Measurements from ENCODE around the gene CADPS.

CADPS gene

DNA sequence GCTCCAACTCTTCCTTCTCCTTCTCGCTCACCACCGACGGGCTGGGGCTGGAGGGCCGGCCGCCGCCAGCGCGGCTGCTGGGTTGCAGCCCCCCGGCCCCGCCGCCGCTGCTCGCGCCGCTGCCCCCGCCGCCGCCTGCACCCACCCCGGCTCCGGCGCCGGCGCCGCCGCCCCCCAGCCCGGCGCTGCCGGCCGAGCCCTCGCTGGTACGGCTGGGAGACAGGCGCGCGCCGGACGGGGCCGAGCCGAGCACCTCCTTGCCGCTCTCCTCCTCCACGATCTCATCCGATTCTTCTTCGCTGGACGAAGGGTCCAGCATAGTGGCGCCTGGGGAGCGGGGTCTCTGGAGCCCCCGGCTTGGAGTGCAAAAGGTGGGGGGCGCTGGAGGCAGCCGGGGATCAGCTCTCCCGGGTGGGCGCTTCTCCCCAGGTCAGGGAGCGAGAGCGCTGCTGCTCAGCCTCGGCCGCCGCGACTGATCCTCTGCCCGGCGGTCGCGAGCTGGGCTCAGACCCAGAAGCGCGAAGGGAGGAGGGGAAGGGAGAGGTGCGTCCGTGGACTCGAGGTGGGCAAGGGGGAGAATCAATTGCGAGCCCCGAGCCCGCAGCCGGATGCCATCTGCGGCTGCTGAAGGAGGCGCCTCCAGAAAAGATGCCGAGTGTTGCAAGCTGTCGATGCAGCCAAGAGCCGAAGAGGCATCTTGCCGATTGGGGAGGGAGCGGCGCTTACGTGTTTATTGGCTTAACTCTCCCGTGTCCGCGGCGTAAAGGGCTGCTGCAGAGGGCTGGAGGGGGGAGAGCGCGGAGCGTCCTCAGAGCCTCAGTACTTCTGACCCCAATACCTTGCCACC is at the start of gene CADPS:
CADPS (minus strand) TSS at position 706 of the 847 bp plus-strand sequence; CDS start at position 319, 387 bp downstream.
- no peak for DNase-seq

DNA sequence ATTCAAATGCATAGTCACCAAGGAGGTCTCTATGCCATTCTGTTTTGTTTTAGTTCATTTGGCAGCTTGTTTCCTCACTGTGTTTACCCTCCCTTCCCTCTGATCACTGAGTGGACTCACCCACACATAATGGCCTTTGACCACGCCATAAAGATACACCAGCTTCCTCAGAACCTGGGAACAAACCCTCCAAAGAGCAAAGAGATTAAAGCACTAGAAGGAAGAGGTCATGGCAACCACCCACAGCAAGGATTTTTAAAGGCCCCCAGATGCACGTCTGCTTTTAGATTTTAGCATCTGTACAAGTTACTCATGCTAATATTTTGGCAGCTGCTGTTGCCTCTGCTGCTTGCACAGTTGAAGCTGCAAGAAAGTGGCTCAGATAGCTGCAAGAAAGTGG is 47.9 kb upstream of the CADPS start:
- no peak for DNase-seq

DNA sequence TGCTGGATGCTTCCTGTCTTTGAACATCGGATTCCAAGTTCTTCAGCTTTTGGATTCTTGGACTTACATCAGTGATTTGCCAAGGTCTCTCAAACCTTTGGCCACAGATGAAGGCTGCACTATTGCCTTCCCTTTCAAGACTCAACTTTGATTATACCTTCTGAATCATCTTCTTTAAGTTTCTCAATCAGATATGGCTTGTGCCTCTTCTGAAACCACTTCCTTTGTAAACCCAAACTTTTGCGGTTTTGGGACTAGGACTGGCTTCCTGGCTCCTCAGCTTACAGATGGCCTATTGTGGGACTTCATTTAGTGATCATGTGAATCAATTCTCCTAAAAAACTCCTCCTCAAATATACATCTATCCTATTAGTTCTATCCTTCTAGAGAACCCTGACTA is 47.1 kb upstream of the CADPS start:
- DNase-seq = no peak

DNA sequence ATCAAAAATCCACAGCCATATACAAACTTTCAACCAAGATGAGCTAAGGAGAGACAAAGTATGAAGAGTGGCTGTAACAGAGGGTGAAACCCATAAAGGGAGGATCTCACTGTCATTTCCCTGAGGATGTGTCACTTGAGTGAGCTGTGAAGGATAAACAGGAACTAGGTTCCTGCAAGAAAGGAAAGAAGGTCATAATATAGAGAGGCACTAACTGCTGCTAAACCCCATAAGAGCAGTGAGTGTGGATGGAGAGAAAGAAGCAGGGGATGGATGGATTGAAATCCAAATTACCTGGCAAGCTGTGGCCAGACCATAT is 45.2 kb upstream of the CADPS start:
- DNase-seq = no peak

DNA sequence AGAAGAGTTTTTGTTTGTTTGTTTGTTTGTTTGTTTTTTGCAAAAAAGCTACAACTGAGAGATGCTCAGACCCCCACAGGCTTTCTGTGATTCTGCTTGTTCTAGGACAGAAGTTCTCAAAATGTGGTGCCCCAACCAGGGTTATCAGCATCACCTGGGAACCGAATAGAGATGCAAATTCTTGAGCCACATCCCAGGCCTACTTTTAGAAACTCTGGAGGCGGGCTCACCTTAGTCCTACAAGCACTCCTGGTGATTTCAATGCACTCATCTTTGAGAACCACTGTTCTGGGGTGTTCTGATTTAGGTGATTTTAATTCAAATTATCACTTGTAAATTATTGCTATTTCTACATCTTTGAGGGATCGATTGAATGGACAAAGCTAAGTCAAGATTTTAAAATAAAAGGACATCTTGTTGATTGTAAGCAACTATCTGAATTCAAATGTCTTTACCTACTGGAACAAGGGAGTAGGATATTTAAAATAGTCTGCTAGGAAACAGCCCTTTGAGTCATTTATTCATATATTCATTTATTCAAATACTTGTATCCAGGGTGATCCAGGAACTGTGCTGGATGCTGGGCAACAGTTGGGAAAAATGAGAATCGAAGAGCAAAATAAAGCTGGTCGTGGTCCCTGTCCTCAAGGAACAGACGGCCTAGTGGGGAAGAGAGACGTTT is 44.7 kb upstream of the CADPS start:
- DNase-seq = no peak

DNA sequence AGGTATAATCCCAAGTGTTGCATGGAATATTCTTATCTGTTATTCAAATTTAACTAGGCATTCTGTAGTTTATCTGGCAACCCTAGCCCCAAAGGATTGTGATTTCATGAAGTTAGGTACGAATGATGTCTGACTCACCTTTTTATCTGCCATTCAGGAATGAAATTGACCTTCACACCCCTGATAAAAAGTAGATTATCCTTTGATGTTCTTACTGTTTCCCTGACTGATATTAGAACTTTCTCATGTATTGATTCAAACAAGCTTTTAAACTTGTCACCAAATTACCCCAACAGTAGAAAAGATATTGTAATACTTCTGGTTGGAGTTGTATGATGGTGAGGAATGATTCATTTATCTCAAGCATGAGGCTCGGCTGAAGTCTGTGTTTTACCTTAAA is 43.6 kb upstream of the CADPS start:
- DNase-seq = no peak

DNA sequence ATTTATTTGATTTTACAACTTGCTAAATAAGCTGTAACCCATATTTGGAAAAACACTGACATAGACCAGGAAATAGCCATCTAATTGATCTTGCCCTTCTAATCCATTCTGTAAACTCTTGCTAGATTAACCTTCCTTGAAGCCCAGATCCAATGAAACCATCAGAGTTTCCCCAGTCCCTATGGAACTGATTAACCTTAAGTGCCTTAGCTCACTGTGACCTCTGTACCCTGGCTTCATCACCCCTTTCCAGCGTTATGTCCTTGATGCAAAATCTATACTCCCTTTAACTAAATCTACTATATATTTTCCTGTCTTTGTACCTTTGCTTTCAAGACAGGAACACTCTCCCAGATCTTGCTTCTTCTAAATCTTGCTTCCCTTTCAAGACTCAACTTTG is 42.9 kb upstream of the CADPS start:
- no peak for DNase-seq

DNA sequence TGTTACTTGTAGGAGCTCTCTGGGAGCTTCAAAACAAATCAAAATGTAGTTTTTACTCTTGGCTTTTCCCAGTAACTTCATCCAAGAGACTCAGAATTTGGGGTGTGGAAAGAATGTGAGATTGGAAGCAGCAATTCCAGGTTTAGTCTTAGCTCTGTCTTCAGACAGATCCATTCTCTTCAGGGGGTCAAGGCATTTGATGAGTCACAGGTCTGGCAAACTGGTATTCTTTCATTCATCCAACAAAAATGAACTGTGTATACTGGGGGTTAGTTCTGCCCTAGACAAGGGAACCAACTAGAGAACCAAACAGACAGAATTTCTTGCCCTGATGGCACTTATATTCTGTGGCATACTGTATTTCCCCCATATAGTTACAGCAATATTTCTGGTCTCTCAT is 36.3 kb upstream of the CADPS start:
- DNase-seq = no peak

DNA sequence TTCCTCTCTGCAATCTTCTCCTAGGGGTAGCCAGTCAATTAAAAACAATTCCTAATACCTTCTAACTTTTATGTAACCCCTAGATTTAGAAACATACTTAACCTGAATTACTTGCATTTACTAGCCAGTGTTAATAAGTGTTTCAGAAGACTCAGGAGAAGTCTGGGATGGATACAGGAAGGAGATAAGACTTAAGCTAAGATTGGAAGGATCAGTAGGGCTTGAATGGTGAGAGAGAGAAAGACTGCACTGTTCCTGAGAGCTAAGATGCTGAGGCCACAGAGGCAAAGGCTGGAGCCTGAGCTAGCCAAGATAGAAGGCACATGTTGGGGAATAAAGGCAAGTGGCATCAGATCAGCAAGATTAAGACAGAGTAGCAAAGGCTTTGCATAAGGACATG is 30.1 kb upstream of the CADPS start:
- no peak for DNase-seq

DNA sequence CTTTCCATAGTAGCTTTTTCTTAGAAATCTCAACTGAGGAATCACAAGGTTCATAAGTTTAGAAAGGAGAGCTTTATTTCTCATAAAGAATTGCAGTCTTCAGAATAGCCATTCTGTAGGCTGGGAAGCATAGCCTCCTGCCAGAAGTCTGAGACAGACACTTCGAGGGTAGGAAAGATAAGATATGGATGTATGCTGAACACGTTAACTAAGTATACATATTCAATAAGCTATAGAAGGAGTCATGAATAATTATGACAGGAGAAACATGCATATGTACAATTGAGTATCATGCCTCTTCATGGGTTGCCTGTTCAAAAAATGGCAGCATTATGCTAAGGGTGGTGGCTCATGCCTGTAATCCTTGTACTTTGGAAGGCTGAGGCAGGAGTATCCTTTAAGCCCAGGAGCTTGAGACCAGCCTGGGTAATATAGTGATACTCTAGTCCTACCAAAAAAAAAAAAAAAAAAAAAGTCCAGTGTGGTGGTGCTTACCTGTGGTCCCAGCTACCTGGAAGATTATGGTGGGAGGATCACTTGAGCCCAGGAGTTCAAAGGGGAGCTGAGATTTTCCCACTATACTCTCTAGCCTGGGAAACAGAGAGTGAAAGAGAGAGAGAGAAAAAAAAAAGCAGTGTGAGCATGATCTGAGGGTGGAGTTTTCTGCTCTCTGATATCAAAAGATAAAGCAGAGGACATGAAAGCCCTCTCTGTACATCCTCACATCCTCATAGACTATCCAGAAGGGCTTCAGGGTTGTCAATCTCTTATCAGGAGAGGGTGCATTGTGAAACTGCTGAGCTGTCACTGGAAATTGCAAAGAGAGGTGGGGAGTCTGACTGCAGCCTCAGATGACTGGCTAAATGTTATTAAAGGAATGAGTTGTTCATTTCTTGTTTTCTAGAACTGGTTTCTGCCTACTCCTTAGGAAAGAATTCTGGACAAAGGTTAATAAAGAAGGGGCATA is 23.6 kb upstream of the CADPS start:
- no peak for DNase-seq

DNA sequence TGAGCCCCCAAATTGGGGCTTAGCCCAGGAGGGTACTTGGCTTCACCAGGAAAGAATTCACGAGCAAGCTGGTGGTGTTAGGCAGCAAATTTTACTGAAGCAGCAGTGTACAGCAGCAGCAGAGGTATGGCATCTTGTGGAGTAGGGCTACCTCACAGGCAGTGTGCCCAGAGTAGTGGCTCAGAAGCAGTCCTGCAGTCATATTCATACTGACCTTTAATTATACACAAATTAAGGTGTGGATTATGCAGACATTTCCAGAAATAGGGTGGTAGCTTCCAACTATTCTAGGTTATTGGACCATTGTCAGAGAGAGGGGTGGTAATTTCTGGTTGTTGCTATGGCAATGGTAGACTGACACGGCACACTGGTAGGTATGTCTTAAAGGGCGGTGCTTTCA is 20.7 kb upstream of the CADPS start:
- DNase-seq = no peak

DNA sequence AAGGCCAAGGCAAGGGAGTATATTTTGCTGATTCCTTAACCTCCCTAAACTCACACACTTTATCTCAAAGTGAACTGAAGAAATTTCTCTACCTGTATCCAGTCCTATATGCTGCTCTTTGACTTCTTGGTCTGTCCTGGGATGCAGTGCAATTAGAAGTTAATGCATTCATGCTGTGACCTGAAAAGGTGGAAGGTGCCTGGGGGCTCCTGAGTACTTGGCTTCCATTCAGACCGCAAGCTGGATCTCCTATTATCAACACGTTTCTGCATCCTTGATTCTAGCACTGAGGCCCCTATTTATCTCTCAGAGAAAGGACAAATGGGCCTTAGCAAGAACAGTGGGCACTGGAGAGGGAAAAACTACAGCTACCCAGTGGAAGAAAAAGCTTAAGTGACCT is 17.7 kb upstream of the CADPS start:
- DNase-seq = no peak

DNA sequence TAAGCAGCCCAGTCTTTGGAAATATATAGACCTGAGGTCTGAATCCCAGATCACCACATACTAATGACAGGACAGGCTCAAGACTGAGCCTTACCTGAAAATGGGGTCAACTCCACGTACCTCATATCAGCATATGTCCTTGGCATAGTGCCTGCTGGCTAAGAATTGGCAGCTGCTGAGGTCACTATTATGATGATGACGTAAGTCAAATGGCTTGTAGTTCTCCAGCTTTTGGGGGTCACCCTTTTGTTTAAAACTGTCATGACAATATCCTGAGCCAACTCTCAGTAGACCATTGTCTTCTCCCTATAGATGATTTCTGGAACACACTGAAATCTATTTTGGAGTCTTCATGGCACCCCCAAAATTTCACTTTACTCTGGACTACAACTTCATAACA is 16.8 kb upstream of the CADPS start:
- DNase-seq = no peak

DNA sequence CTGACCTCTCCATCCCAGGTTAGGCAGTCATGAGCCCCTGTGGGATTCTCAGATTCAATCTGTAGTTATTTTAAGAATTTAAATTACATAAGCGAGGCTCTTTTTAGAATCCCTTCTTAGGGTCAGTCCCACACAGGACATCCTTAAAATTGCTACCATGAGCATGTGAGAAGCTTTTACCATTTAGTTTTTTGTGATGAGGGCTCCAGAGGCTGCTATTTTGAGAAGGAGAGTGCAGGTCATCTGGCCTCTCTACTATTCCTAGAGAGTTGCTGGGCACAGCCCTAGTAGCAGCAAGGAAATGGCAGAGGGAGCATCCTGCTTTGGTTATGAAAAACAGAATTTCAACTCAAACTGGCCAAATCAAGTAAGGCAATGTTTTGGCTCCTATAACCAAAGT is 13.6 kb upstream of the CADPS start:
- no peak for DNase-seq

DNA sequence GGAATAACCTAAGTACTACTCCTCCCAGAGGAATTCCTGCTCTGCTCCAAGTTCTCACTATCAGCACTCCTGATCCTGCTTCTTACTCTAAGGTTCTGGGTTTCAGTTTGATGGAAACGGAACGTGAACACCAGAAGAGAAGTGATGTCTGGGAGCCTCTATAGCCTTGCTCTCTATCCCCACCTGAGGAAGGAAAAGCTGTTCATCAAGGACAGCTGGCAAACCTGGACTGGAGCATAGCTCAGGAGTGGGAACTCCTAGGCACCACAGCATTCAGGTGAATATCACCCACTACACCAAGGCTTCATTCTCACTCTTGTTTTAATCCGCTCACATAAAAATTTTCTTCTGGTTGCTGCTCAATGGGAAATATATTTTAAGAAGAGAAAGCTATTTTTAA is 13.0 kb upstream of the CADPS start:
- DNase-seq = no peak

DNA sequence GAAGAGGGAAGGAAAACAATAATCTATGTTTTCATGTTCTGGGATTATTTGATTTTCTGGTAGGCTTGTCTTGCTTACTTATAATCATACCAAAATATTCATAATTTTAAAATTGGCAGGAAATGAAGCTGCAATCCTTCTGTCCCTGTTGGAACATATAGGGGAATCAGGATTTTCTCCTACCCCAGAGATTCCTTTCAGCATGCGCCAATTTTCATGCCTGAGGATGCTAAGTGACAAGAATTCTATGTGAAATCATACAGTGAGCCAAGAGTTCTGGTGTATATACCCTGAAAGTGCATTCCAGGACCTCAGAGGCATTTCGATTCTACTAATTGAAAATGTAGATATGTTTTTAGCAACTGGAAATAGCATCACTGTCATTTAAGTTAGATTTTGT is 9.9 kb upstream of the CADPS start:
- DNase-seq = no peak

DNA sequence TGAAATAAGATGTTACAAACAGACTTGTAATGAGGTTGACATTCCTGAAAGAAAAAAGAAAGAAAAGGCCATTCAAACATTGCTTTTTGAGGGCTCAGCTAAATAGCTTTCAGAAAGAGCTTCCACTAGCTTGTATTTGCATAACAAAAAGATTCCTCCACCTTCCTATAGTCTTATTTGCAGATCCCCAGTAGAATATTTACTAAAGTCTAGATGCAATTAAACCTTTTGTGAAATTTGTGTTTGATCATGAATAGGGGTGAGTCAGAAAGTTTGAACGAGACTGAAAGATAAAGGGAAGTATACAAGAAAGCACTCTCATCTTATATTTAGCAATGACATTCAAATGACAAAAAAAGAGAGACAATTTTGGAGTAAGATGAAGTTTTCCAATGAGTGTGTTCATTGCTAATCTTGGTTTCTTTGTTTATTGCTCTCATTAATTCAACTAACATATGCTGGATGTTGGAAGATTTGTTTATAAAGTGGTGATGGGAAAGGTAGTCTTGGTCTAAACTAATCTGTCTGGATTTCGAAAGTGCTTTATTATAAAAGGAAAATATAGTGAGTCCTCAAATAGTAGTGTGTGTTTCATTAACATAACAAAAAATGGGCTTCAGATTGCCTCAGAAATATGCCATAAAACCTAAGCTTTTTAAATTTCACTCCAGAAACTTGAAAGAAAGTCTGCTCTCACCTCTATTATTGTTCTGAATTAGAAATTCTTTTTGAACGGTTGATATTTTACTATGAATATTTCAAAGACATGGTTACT is 9.1 kb upstream of the CADPS start:
- no peak for DNase-seq

DNA sequence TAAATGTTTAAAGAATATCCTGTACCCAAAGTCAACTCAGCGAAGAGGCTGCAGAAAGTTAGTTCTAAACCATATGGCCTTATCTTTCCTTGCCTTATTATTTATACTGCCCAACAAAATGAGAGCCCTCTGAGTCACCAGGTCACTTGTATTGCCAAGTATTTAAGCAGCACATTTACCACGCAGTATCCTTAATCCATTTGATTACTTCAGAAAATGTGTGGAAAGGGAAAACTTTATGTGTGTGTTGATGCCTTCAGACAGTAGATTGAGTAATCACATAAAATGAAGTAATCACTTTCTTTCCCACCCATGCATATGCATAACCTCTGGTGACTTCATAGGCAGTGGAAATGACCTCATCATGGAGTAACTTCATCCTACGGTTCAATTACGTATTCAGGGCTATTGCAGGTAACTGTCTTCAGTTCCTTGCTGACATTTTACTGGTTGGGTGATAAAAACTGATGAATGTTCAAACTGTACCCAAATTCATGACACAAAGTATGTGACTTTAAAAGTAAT is 7.5 kb upstream of the CADPS start:
- DNase-seq = no peak

DNA sequence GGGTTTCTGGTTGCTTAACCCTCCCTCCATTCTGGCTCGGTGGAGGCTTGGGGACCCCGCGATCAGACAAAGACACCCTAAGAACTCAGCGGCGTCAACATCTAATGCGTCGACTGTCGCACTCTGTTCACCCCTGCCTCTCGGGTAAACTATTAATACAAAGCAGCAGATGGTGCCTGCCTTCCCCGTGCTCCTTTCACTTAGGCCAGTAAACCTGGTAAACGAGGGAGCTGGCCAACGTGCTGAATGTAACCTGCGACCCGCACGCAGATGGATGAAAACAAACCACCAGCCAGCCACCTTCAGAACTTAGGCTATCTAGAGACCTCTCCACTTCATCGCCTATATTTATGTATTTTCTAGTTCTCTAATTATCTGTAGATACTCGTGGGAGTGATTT is 848 bp upstream of the CADPS start:
- DNase-seq = no peak

DNA sequence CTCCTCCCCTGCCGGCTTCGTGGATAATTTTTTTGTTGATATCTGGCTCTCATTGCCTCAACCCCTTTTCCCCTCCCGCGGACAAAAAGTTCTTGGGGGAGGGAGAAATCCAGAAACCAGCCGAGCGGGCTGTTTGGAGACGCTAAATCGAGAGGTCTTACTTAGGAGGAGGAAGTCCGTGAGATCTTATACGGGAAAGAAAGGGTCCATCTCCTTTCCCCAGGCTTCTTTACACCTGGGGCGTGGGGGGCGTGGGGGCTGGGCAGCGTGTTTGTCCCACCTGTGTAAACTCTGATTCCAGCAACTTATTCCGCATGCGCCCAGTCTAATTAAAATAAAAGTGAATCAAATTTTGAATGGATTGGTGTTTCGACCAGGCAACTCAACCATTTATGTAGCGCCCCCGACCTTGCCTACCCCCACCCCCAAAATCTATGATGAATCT is 364 bp upstream of the CADPS start:
- DNase-seq = no peak

DNA sequence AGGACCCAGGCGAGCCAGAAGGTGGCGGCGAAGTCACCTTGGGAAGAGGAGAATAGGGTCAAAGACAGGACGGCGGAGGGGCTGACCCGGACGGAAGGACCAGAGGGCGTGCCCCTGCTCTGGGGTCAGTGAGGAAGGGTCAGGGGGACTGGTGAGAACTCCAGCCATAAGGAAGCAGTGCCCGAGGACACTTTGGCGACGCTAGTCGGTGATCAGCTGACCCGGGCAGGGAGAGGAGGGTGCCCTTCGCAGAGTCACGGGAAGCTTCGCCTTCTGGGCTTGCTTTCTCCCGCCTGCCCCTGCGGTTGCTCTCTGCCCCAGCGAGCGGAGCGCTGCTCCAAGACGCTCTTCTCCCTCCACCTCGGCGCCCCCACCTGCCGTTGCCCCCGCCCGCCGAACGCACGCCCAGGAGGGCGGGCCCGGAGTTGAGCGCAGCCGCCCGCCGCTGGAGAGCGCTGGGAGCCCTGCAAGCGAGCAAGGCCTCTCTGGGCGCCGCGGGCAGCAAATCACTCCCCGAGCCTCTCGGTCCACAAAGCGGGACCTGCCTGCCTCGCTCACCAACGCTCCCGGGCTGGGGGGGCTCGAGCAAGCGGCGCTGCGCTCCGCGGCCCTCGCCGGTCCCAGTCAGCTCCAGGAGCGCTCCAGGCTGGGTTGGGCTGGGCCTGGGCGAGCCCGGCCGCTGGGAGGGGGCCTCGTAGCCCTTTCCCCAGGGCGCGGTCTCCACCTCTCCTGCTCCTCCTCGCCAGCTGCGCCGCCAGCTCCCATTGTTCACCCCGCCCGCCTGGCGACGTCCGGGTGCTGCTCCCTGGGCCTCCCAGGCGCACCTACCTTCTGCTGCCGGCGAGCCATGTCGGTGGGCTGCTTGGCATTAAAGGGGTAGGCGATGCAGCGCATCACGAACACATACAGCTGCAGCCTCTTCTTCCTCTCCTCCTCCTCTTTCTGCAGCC is 1.2 kb downstream of the CADPS start:
- no peak for DNase-seq

DNA sequence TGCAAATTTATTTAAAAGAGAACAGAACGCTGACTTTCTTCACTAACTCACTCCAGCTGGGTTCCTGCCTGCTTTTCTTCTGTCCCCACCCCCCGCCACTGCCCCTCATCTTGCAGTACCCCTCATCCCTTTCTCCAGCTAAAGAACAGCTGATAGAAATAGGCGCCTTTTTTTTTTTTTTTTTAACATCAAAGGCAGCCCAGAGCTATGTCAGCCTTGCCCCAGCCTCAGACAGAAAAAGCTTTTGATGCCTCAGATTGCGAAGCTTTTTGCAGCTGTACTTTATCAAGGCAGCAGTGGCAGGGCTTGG is 1.8 kb downstream of the CADPS start:
- no peak for DNase-seq

Measured in CD4-positive, alpha-beta T cell treated with Interleukin-4 for 4 hours (primary cell).